Heart right ventricle (tissue), 16 donors: ENCODE measurements around the gene MRGPRG. TPM values are rescaled to one million over a fixed set of nuclear protein-coding genes. Genes with fewer than 3 reads are reported as not detected.

Source experiments
- ATAC-seq, 8 donors: fragments of 200-7000 bp; cut with Tn5 transposase; one replicate each; pipeline ENCODE4 v1.9.1; 2020; ENCODE audit warnings: mild to moderate bottlenecking in 8 of 8, moderate library complexity in 8 of 8, moderate number of reproducible peaks in 1 of 8
- DNase-seq, 2 donors: peaks; one replicate each; pipeline ENCODE4 v3.0.0-alpha.2; 2020
- H3K27ac ChIP-seq, 10 donors: fragments of 200-600 bp; sonication (generic) in 2 of 10; one replicate each; pipeline versions ENCODE4 v1.5.0 to v1.8.0; 2020 to 2022; ENCODE audit warnings: mild to moderate bottlenecking in 3 of 10
- H3K27me3 ChIP-seq, 7 donors: fragments of 200-600 bp; one replicate each; pipeline ENCODE4 v1.8.0; 2021 to 2022; ENCODE audit warnings: mild to moderate bottlenecking in 2 of 7
- H3K36me3 ChIP-seq, 9 donors: fragments of 200-600 bp; sonication (generic) in 1 of 9; one replicate each; pipeline versions ENCODE4 v1.5.0 to v1.8.0; 2020 to 2022; ENCODE audit warnings: mild to moderate bottlenecking in 2 of 9
- H3K4me1 ChIP-seq, 9 donors: fragments of 200-600 bp; sonication (generic) in 1 of 9; one replicate each; pipeline versions ENCODE4 v1.5.0 to v1.8.0; 2020 to 2022; ENCODE audit warnings: mild to moderate bottlenecking in 4 of 9
- H3K4me3 ChIP-seq, 10 donors: fragments of 200-600 bp; sonication (generic) in 2 of 10; one replicate each; pipeline versions ENCODE4 v1.5.0 to v1.8.0; 2020 to 2022; ENCODE audit warnings: mild to moderate bottlenecking in 7 of 10, moderate library complexity in 2 of 10
- H3K9me3 ChIP-seq, 11 donors: fragments of 200-600 bp in 10 of 11; sonication (generic) in 2 of 11; one replicate each; pipeline versions ENCODE4 v1.5.0 to v1.8.0; 2013 to 2022; ENCODE audit warnings: mild to moderate bottlenecking in 2 of 11, control low read depth in 1 of 11, moderate library complexity in 1 of 11
- CTCF ChIP-seq, 9 donors: fragments of 200-600 bp; sonication (generic) in 2 of 9; IDR thresholded peaks; one replicate each; pipeline versions ENCODE4 v1.5.0 to v1.8.0; 2021 to 2022; ENCODE audit warnings: antibody characterized with exemption in 9 of 9, mild to moderate bottlenecking in 5 of 9, moderate library complexity in 1 of 9
- WGBS, 2 donors: extraction: QIAGEN DNeasy Blood & Tissue Kit; methylation state at CpG; one replicate each; pipeline ENCODE4 v1.1.7; 2013; ENCODE audit warnings: inconsistent platforms in 1 of 2; 5-methylcytosine and 5-hydroxymethylcytosine counted together
- intact Hi-C, 10 donors: fragments of 100-400 bp; cut with DNase I; formaldehyde crosslinking; loops; one replicate each; pipeline versions ENCODE4 v1.11.1 to v1.14.2; 2022
- polyA plus RNA-seq, 2 donors: library from polyadenylated mRNA; stranded (reverse); fragments of 200-250 nt; gene quantifications; one replicate each; pipeline ENCODE4 v1.2.3, GENCODE V29; 2013
- total RNA-seq, 10 donors: library from RNA; stranded (reverse); fragmentation: NEBNext Ultra II Directional in 3 of 10; extraction: Animal tissue kit (Norgen Biotek cat#: 25700) in 3 of 10; gene quantifications; one replicate each; pipeline versions ENCODE4 v1.2.1 to v1.2.4, GENCODE V29; 2021 to 2023
- donor health status: Arrhythmogenic right ventricular cardiomyopathy.
- donor health status: ischemic (EF 13 %, LVEDD 7.1; RV severe dilation, severe dysfunction).
- donor health status: healthy with polysubstance abuse.
- donor health status: DM: no; HTN: yes; CAD: no.
- donor health status: DM: no; HTN: no; CAD: no.
- donor health status: ischemic (EF 25% LVEDD 6.9; RV normal size, moderate dysfunction).
- donor health status: ischemic (EF 25% LVEDD 5.7; RV mildly dilated, moderate dysfunction).
- donor health status: healthy.
- donor health status: DM: yes; HTN: yes; CAD: no.
- donor health status: Ischemic cardiomyopathy.
- donor health status: ischemic (EF 35%, LVEDD 5.7; RV mildly dilated, moderate dysfunction).
- donor health status: nonischemic (EF 11% LVEDD 7.7; RV severe dilation, severe dysfunction).
- donor health status: DM: yes; HTN: yes; CAD: no.
- donor health status: PGD.
- donor health status: ischemic (EF 29% LVEDD 5.4; RV normal size, mild dysfunction).
- donor health status: nonischemic (EF 23%, LVEDD 6.1; RV moderate dilation, normal function).

The MRGPRG gene
- total and polyA plus RNA-seq, 12 donors, result not detected

GRCh38 chr11:3245071-3245470 is 26.5 kb upstream of the MRGPRG start:
- Histone ChIP-seq H3K9me3 (no peaks in the 10 kb centered on the region), H3K27ac (no peak overlapping the region), H3K4me1 (no peaks in the 10 kb centered on the region), H3K4me3 (no peak overlapping the region), H3K27me3 (peaks cover 0 to 15% (median 0%) of the 10 kb centered on the region in 7 donors), H3K36me3 (no peaks in the 10 kb centered on the region)
- ATAC-seq (no peak), DNase-seq (no peak)
- intact Hi-C loops, result no loop called here
- TF ChIP-seq CTCF (IDR thresholded peaks at IDR 0.05), result no peak

GRCh38 chr11:3243880-3244279 is 25.3 kb upstream of the MRGPRG start:
- Histone ChIP-seq H3K27ac (no peak overlapping the region), H3K4me1 (no peaks in the 10 kb centered on the region), H3K9me3 (no peaks in the 10 kb centered on the region), H3K27me3 (peaks cover 0 to 15% (median 0%) of the 10 kb centered on the region in 7 donors), H3K4me3 (no peak overlapping the region), H3K36me3 (no peaks in the 10 kb centered on the region)
- TF ChIP-seq CTCF (IDR thresholded peaks at IDR 0.05), result no peak
- ATAC-seq (no peak), DNase-seq (no peak)
- WGBS, 2 donors, result 76 to 93% methylated on average over 1 of the region's 1 CpG
- intact Hi-C loops, result no loop called here

DNA sequence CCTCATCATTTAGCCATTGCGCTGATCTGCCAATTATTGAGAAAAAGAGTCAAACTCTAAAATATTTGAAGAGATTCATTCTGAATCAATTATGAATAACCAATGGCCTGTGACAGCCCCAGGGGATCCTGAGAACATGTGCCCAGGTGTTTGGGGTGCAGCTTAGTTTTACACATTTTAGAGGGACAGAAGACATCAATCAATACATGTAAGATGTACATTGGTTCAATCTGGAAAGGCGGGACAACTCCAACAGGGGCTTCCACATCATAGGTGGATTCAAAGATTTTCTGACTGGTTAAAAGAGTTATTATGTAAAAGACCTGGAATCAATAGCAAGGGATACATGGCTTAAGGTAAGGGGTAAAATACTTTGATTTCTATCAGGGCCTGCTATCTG is 18.5 kb upstream of the MRGPRG start:
- ATAC-seq, result no peak
- no peak for DNase-seq
- TF ChIP-seq CTCF (IDR thresholded peaks at IDR 0.05), result no peak
- no peak overlapping the region for H3K27ac ChIP-seq
- 93 to 95% methylated on average over 2 of the region's 2 CpGs for WGBS, 2 donors
- no peaks in the 10 kb centered on the region for H3K36me3 ChIP-seq
- H3K27me3 ChIP-seq, result peaks cover 0 to 8% (median 0%) of the 10 kb centered on the region in 7 donors
- H3K9me3 ChIP-seq, result no peaks in the 10 kb centered on the region
- H3K4me3 ChIP-seq, result no peak overlapping the region
- peaks cover 0 to 5% (median 0%) of the 10 kb centered on the region in 9 donors for H3K4me1 ChIP-seq
- intact Hi-C loops, result no loop called here

DNA sequence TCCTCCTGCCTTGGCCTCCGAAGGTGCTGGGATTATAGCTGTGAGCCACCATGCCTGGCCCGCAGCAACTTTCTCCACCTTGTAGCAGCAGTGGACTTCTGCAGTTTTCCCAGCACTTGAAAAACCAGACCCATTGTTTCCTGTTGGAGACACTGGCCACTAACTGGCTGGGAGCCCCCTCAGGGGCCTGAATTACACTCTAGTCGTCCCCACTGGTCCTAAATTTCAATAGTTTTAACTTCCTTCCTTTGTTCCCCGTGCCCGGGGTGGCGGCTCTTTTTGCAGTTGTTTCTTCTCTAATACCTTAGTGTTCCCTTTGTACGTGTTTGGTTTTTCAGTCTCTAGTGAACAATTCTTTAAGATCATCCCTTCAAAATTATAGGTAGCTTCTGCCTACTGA is 16.2 kb upstream of the MRGPRG start:
- Histone ChIP-seq H3K36me3 (no peaks in the 10 kb centered on the region), H3K9me3 (no peaks in the 10 kb centered on the region), H3K4me1 (peaks cover 0 to 8% (median 0%) of the 10 kb centered on the region in 9 donors), H3K4me3 (no peak overlapping the region), H3K27ac (no peak overlapping the region), H3K27me3 (peaks cover 0 to 24% (median 8%) of the 10 kb centered on the region in 7 donors)
- WGBS, 2 donors, result 67 to 75% methylated on average over 7 of the region's 7 CpGs
- TF ChIP-seq CTCF (IDR thresholded peaks at IDR 0.05), result no peak
- intact Hi-C loops, result no loop called here
- DNase-seq (no peak), ATAC-seq (no peak)
